Omental fat pad (tissue), 4 donors: ENCODE measurements around the gene MND1. TPM values are rescaled to one million over a fixed set of nuclear protein-coding genes. Genes with fewer than 3 reads are reported as not detected.

Experiments
- ATAC-seq: fragments of 150-250 bp; one replicate; pipeline ENCODE4 v1.9.1; 2016; ENCODE audit warnings: mild to moderate bottlenecking, moderate library complexity; ENCODE audit not compliant: low FRiP score
- DNase-seq: peaks from one replicate; pipeline ENCODE4 v3.0.0-alpha.2; 2019; ENCODE audit warnings: low spot score
- CTCF ChIP-seq, 3 donors: fragments of 450-650 bp; IDR thresholded peaks; one replicate each; pipeline ENCODE4 v1.5.1; 2016 to 2017; ENCODE audit warnings: antibody characterized with exemption in 3 of 3, mild to moderate bottlenecking in 3 of 3, moderate library complexity in 2 of 3
- total RNA-seq, 4 donors: library from RNA; depleted of rRNA; stranded (reverse); fragments of >200 nt; gene quantifications; one replicate each; pipeline ENCODE4 v1.1.0, GENCODE V29; 2016

The MND1 gene
- total RNA-seq, 4 donors from 2014 or later: 1.6 TPM; not detected in 3

DNA sequence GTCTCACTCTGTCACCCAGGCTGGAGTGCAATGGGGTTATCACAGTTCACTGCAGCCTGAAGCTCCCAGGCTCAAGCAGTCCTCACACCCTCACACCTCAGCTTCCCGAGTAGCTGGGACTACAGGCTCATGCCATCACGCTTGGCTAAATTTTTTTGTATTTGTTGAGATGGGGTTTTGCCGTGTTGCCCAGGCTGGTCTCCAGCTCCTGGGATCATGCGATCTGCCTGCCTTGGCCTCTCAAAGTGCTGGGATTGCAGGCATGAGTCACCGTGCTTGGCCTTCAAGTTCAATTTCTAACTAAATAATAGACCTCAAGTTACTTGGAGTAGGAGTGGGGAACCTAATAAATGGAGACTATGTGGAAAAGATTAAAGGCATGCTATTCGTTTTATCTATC lies 48.9 kb downstream of the MND1 start:
- no peak for TF ChIP-seq CTCF (IDR thresholded peaks at IDR 0.05)
- DNase-seq (no peak), ATAC-seq (no peak)

DNA sequence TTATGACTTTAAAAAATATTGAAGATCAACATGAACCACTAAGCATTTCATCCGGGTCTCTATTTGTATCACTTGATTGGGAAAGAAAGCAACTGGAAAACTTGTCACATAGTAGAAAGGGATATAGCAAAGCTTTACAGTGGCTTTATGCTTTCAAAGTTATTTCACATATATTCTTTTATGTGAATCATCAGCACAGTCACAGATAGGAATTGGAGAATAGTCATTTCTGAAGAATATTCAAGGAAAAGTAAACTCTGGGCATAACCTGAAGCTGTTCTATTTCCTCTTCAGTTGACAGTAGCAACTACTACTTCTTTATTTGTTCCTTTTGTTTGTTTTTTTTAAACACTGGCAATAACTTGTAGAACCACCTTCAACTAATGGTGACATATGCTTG lies 50.5 kb downstream of the MND1 start:
- TF ChIP-seq CTCF (IDR thresholded peaks at IDR 0.05): no peak
- no peak for DNase-seq
- no peak for ATAC-seq

- no peak for TF ChIP-seq CTCF (IDR thresholded peaks at IDR 0.05)
- DNase-seq: no peak
- no peak for ATAC-seq
These were observed 54.2 kb downstream of the MND1 start for GRCh38 chr4:153398713-153399112.

GRCh38 chr4:153399358-153399757 lies 54.9 kb downstream of the MND1 start:
- DNase-seq (no peak), ATAC-seq (no peak)
- no peak for TF ChIP-seq CTCF (IDR thresholded peaks at IDR 0.05)

- ATAC-seq (no peak), DNase-seq (no peak)
- no peak for TF ChIP-seq CTCF (IDR thresholded peaks at IDR 0.05)
These were observed 57.0 kb downstream of the MND1 start for GRCh38 chr4:153401501-153401900.

GRCh38 chr4:153402366-153402765 lies 57.9 kb downstream of the MND1 start:
- no peak for DNase-seq
- ATAC-seq: no peak
- TF ChIP-seq CTCF (IDR thresholded peaks at IDR 0.05): no peak

DNA sequence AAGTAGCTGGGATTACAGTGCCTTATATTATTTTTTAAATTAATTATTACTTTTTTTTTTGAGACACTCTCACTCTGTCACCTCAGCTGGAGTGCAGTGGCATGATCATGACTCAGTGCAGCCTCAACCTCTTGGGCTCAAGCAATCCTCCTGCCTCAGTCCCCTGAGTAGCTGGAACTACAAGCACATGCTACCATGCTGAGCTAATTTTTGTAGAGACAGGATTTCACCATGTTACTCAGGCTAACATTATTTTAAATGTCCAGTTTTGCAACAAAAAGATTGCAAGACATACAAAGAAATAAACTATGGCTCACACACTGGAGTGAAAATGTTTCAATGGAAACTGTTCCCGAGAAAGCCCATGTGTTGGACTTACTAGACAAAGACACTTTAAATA lies 59.2 kb downstream of the MND1 start:
- TF ChIP-seq CTCF (IDR thresholded peaks at IDR 0.05): no peak
- ATAC-seq: no peak
- DNase-seq: no peak
